CD4-positive, alpha-beta T cell treated with Interleukin-17A for 1 hour (primary cell): ENCODE measurements around the gene DAGLA.
"Not testable (repeated sequence)": the region's sequence is repeated elsewhere in the genome, so short reads cannot be mapped to it uniquely, and the experiment has no call there.

Experiments used
- DNase-seq: peaks from one replicate; pipeline ENCODE4 v3.0.0-alpha.2; 2020

The DAGLA gene

GRCh38 chr11:61679893-61680621 is at the start of gene DAGLA:
Gene DAGLA (plus strand): TSS chr11:61680391. CDS start chr11:61720156, 39,765 bp downstream.
- DNase-seq: peak; percentile 82

GRCh38 chr11:61632096-61632495 is 48.1 kb upstream of the DAGLA start:
- no peak for DNase-seq

- no peak for DNase-seq
Measured at GRCh38 chr11:61635304-61635703, 44.9 kb upstream of the DAGLA start.

- DNase-seq: no peak
Measured at GRCh38 chr11:61635787-61636186, 44.4 kb upstream of the DAGLA start.

GRCh38 chr11:61636676-61637075 is 43.5 kb upstream of the DAGLA start:
- no peak for DNase-seq

- DNase-seq: no peak
Measured at GRCh38 chr11:61637277-61637676, 42.9 kb upstream of the DAGLA start.

GRCh38 chr11:61639816-61640443 is 40.3 kb upstream of the DAGLA start:
- DNase-seq: no peak

- no peak for DNase-seq
Measured at GRCh38 chr11:61642162-61642561, 38.0 kb upstream of the DAGLA start.

GRCh38 chr11:61645179-61645868 is 34.9 kb upstream of the DAGLA start:
- no peak for DNase-seq

GRCh38 chr11:61647529-61647928 is 32.7 kb upstream of the DAGLA start:
- DNase-seq: no peak

- no peak for DNase-seq
Measured at GRCh38 chr11:61650781-61651571, 29.2 kb upstream of the DAGLA start.

- no peak for DNase-seq
Measured at GRCh38 chr11:61652135-61652534, 28.1 kb upstream of the DAGLA start.

- DNase-seq: no peak
Measured at GRCh38 chr11:61654397-61654829, 25.8 kb upstream of the DAGLA start.

GRCh38 chr11:61655266-61656159 is 24.7 kb upstream of the DAGLA start:
- DNase-seq: not testable (repeated sequence)

- DNase-seq: no peak
Measured at GRCh38 chr11:61656347-61657077, 23.7 kb upstream of the DAGLA start.

GRCh38 chr11:61657566-61658290 is 22.5 kb upstream of the DAGLA start:
- no peak for DNase-seq

GRCh38 chr11:61659413-61660196 is 20.6 kb upstream of the DAGLA start:
- no peak for DNase-seq

GRCh38 chr11:61660997-61661396 is 19.2 kb upstream of the DAGLA start:
- DNase-seq: not testable (repeated sequence)

GRCh38 chr11:61666684-61667297 is 13.4 kb upstream of the DAGLA start:
- DNase-seq: no peak
